ENCODE measurements around the gene ENDOU.

Gene ENDOU, protein sequence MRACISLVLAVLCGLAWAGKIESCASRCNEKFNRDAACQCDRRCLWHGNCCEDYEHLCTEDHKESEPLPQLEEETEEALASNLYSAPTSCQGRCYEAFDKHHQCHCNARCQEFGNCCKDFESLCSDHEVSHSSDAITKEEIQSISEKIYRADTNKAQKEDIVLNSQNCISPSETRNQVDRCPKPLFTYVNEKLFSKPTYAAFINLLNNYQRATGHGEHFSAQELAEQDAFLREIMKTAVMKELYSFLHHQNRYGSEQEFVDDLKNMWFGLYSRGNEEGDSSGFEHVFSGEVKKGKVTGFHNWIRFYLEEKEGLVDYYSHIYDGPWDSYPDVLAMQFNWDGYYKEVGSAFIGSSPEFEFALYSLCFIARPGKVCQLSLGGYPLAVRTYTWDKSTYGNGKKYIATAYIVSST

DNA sequence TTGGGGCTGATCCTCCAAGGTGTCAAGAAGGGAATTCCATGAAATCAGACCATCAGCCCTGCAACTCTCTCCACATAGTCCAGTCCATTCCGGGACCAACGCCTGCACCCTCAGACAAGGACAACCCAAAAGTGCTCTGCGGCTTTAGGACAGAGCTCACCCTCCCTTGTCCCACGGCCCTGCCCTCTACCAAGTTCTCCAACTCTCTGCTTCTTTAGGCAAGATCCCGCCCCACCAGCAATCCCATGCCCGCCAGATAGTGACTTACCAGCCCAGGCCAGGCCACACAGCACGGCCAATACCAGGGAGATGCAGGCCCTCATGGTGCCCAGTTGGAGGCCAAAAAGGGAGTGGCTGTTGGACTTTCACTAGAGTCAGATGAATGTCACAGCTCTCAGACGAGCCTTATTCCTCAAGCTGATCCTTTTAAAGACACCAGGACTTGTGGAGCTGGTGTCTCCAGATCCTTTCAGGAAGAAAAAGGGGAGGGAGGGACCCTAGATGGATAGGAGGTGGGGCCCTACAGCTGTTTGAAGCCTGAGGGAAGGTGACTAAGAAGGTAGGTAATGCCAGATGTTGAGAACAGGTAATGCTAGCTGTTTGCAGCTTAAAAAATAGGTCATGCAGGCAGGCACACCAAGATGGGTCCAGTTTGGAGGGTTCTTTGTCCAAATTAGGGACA, at the start of gene ENDOU:
Gene ENDOU (minus strand): TSS at position 400 of the 682 bp plus-strand sequence. CDS start 77 bp downstream, at position 323.
- no peak for DNase-seq

DNA sequence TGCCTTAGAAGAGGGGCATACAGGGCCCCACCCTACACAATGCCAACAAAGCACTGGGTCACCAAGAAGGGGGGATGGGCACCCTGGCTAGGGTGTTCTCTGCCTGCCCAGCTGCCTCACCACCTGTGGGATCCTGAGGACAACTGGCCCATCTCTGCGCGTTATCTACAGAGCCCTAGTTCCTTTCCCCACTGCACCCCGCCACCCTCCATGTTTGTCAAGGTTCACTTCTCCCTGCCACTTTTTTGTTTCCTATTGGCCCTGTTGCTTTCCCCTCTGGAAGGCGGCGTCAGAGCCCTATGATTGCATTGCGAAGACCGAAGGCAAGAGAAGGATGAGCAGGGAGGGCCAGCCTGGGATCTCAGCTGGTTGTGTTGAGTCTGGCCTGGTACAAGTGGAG, 49.4 kb upstream of the ENDOU start:
- DNase-seq, result no peak

DNA sequence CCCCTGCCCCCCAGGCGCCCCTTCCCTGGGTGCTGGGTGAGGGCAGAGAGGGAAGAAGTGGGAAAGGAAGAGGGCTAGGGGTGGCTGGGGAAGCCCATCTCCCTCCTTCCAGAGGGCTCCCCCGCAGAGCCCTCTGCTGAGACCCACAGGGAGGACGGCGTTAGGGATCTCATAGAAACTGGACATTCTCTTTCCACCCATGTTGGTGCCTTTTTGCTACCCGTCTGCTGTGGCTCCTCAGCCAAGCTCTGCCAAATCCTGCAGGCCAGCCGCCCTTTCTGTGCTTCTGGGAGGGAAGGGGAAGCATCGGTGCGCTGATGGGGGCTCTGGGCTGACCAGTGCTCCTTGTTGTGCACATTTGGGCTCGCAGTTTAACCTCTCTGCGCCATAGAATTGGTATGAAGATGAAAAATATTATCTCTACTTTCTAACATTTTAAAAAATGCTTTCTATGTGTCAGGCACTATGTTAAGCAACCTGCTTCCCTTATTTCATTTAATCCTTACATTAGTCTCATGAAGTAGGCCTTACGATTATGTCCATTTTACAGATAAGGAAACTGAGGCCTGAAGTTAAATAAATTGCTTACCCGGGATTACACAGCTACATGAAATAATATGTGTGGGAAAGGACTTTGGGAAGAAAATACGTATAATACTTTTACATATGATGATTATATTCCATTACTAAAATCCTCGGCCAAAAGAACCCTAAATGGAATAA, 48.7 kb upstream of the ENDOU start:
- DNase-seq, result no peak

DNA sequence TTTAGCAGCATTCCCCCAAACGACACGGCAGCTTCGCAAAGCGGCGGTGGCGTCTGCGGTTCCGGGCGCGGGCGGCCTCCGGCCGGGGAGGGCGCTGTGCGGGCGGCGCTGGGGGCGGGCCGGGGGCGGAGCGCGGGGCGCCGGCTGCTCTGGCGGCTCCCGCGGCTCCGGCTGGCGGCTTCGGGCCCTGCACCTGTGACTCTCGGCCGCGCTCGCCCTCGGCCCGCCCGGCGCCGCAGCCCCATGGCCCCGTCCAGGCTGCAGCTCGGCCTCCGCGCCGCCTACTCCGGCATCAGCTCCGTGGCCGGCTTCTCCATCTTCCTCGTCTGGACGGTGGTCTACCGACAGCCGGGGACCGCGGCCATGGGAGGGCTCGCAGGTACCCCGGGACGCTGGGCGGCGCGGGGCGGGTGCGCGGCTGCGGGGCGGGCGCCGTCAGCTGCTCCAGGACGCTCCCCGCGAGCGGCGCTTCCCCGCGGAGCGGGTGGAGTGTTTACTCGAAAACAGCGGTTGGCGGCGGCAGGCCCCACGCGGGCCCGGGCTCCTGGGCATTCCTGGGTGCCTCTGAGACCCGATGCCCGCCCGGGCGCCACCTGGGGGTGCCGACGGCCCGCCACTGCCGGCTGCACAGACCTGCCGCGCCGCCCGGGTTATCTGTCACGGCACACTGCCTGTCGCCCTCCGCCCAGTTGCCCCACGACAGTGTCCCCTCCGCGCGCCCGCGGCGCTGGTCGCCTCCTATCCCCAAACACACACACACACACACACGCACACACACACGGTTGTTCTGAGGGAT, 48.0 kb upstream of the ENDOU start, which contains the start of gene SLC48A1:
Gene SLC48A1 (plus strand): TSS at position 177 of the 796 bp plus-strand sequence. CDS start 67 bp downstream, at position 244.
- DNase-seq, result peak; percentile 27 to 77 (median 48)

DNA sequence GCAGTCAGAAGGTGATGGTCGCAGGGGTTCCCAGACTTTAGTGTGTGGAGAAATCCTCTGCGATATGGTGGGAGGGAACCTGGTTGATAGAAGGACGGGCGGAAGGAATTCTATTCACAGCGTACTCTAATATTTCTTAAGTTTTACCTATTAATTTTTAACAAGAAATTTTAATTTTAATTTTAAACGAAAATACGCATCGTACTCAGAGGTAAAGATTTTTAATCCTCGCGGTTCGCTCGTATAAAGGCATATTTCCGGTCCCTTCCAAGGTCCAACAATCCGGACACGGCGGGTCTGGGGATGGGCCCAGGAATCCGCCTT, 47.4 kb upstream of the ENDOU start:
- no peak for DNase-seq

DNA sequence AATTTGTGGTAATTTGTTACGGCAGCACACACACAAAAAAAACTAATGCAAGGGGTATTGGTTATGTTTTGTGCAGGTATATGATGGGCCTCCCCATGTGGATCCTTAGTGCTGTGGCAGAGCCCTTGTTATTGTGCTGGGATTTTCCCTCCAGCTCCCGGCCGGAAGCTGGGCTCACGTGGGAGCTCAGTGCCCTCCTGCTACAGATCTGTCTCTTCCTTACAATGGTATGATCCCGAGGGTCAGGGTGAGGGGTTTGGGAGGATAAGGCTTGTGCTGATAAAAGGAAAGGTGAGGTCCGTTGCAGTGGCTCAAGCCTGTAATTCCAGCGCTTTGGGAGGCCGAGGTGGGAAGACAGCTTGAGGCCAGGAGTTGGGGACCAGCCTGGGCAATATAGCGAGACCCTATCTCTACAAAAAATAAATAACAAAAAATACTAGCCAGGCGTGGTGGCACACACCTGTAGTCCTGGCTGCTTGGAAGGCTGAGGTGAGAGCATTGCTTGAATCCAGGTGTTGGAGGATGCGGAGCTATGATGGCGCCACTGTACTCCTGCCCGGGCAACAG, 46.9 kb upstream of the ENDOU start:
- DNase-seq, result no peak

DNA sequence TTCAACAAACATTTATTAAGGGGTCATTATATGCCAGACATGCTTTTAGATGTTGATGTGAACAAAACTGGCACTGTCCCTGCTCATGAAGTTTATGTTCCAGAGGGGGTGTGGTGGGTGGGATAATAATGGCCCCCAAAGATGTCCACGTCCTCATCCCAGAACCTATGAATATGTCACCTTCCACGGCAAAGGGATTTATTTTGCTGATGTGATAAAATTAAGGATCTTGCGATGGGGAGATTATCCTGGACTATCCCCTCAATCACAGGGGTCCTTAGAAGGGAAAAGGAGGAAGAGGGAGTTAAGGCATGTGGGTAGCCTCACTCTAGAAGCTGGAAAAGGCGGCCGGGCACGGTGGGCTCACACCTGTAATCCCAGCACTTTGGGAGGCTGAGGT, 46.0 kb upstream of the ENDOU start:
- DNase-seq, result no peak

DNA sequence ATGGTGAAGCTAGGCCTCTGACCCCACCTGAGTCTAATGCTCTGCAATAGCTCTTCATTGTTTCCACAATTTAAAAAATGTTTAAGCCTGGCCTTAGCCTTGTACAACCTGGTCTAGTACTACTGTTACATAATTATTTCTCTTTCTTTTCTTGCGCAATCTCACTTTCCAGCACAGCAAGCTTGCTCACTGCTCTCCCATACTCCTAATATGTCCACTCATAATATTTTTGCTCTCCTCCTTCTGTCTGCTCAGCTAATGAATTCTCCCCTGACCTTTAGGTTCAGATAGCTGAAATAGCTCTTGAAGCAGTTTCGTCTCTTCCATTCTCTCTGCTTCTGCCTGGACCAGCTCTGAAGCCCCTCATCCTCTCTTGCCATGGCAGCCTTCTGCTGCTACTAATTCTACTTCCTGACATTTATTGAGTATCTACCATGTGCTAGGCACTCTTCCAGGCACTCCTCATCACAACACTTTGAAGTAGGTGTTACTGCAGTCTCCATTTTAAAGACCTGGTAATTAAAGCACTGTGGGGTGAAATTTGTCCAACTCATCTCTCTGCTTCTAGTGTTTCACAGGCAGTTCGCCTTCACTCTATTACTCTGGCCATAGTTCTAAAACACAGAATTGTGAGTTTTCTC, 44.9 kb upstream of the ENDOU start:
- DNase-seq, result no peak

DNA sequence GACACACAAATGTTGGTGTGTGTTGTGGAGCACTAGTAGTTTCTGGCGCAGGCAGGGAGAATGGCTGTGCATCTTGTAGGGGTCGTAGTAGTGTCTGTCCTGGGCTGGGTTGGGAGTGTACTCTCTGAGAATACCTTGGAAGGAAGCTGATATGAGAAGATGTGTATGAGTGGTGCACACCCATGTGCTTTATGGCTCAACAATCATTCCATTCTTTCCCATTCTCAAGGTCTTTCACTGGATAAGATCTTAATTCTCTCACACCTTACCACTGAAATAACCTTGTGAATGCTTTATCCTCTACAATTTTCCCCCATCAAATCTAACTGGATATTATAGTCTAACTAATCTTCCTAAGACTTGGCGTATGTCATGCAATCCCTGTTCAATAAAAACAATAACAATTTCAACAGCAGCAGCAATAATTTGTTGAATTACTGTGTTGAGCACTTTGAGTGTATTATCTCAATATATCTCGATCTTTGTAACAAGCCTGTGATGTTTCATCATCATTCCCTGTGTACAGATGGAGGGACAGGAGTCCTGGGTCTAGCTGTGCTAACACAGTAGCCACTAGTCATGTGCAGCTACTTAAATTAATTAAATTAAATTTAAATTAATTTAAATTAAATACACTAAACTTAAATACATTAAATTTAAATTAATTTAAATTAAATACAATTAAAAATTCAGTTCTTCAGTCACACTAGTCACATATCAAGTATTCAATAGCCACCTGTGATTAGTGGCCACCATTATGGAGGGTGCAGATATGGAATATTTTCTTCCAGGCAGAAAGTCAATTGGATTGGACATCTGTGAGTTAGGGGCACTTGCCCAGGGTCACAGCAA, 44.2 kb upstream of the ENDOU start:
- no peak for DNase-seq

DNA sequence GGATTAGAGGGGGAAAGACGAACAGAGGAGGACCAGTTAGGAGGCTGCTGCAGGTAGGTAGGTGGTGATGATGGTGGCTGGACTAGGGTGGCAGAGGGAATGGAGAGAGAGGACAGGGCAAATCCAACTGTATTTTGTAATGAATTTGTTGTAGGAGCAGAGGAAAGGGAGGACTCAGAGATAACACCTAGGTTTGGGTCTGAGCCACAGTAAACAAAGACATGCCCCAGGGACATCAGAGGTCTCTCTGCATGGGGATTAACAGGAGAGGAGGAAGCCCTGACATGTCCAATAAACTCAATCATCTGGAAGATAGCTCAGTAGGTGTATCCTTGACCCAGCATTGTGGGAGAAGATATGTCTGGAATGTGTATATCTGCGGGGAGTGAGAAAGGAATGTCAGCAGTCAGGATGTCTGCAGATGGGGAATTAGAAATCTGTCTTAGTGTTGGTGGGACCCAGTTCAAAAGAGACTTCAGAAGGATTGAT, 43.1 kb upstream of the ENDOU start:
- DNase-seq, result no peak

DNA sequence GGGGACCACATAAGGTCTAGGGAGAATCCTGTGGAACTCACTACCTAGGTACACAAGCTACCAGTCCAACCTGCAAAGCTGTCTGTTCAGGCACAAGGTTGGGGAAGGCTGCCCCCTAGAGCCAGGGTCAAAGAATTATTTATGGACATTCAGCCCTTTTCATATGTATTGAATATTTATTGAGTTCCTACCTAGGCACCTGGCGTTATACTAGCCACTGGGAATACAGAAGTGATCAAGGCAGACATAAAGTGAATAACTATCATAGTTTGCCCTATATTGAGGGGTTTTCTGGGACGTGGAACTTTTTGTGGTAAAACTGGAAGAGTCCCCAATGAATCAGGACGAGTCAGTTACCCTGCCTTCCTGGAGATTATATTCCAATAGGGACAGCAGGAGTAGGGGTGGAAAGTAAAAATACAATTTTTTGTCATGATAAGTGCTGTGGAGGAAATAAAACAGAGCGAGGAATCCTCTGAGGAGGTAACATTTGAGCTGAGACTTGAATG, 42.0 kb upstream of the ENDOU start:
- DNase-seq, result peak in 3 of 4 experiments; percentile 19 to 60 (median 35)

DNA sequence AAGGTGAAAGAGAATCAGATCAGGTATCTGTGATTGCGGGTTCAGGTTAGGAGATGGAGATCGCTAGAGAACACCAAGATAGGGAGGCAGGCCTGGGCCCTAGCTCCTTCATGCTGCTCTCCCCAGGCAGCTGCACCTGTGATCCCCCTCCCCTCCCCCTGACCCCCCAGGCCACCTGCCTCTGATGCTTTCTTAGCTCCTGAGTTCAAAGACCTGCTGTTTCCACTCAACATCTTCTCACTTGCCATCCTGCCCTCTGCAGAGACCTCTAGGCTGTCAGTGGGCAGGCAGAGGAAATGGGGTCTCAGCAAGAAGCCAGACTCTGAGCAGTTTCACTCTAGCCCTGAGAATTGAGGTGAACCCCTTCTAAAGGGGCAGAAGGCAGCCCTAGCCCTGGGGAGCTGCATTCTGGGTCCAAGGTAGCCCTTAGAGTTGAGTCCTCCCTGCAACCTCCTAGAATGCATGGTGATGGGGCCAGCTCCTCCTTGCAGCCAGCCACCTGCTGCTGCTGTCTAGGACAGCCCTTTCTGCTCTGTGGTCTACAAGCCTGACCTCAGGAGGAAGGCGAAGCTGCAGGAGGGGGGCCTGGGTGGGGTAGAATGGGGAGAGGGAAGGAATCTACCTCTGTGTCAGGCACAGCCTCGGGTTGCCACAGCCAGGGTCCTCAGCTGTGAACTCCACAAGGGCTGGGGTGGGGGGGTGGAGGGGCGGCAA, 41.4 kb upstream of the ENDOU start:
- DNase-seq, result no peak

DNA sequence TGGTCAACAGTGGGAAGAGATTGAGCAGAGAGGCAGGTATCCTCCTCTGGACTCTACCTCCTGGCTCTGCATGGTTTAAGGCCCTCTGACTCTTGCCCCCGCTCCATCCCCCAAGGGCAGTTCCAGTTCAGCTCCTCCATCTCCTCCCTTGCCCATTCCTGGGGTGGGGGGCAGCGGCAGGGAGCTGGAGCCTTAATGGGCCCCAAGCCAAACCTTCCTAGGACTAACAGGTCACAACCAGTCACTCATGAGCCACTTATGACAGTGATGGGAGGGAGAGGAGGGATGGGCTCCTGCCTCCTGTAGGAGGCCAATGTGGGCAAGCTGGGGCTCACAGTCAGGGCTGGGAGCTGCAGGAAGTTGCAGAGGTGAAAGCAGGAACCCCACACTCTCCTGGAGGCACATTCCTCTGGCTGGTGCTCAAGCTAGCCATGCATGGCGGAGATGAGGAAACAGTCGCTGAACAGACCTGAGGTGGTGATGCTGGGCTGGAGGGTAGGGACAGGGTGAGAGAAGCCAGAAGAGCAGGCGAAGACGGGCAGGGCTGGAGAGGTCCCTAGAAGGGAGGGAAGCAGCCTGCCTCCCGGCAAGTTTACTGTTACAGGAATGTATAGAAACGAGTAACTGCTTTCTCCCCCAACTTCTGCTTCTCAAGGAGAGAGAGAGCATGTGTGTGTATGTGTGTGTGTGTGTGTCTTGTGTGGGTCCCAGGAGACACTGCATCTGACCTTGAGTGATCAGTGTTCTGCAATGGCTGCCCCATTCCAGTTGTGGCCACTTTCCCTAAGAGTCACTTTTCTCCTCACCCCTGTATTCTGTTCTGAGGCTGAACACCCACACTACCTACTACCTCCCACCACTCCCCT, 38.4 kb upstream of the ENDOU start:
- no peak for DNase-seq

DNA sequence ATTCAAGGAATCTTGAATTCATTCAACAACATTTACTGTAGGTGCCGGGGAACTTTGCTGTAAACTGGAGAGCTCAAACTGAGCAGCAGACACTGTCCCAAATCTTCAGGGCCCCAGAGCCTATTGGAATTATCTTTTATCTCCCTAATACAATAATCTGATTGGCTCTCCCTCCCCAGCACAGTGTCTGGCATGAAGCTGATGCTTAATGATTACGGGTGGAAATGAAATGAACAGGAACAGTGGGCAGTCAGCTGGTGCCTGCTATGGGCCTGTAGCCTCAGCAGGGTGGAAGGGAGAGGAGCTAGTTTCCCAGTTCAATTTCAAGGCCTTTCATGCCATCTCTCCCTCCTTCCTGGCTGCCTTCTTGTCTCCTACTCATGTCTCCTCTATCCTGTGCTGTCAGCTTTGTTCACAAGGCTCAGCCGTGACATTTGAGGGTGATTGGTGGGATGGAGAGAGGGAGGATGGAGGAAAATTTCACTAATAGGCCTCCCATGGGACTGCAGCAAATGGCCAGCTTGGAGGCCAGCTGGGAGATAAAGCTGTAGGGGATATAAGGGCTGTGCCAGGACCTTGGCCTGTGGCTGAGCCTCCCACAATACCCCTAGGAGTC, 37.7 kb upstream of the ENDOU start:
- DNase-seq, result no peak

DNA sequence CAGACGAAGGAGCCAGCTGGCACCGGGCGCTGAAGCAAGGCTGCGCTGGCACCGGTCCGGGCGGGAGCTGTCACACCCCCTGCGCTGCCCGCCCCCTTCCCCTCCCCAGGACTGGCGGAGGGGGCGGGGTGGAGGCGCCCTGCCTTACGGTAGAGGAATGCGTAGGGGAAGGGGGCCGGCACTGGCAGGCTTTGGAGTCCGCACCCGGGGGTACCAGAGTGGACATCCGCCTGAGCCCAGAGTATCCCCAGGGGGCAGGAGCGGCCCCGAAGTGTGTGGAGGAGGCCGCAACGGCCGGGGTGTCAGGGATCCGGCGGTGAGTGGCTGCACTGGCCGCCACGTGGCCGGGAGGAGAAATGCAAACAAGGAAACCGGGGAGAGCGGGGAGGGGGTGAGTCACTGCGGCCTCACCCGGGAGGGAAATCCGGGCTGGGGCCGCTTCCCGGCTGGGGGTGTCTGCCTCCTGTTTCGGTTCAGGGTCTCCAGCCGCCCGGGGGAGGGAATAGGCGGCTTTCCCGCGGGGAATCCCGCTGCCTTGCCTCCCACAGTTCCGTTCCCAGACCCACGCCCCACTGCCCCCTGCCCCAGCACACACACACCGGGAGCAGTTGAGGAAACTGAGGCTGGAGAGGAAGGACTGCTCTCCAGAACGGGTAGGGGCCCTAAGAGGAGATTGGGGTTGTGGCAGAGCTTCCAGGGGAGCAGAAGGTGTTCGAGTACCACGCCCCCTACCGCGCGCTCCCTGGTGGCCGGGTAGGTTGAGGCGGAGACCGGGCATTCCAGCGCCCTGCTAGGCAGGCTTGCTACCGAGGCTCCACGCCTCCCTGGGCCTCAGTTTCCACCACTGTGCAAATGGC, 33.8 kb upstream of the ENDOU start, which contains the start of gene RAPGEF3:
Gene RAPGEF3 (minus strand): TSS at position 47 of the 857 bp plus-strand sequence. CDS start 324 bp downstream, outside the sequence.
- DNase-seq, result peak in 3 of 4 experiments; percentile 14 to 63 (median 26)

DNA sequence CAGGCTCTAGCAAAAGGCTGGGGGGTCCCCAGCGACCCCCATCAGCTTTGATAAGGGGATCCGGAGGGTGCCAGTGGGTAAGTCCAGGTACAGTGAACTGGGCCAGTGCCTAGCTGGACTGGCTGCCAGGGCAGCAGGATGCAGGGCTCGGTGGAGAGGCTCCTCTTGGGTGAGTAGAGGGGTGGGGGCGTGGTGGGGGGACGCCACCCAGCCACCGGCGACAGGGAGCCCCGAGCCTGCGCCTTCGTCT, 33.2 kb upstream of the ENDOU start:
- DNase-seq, result no peak

DNA sequence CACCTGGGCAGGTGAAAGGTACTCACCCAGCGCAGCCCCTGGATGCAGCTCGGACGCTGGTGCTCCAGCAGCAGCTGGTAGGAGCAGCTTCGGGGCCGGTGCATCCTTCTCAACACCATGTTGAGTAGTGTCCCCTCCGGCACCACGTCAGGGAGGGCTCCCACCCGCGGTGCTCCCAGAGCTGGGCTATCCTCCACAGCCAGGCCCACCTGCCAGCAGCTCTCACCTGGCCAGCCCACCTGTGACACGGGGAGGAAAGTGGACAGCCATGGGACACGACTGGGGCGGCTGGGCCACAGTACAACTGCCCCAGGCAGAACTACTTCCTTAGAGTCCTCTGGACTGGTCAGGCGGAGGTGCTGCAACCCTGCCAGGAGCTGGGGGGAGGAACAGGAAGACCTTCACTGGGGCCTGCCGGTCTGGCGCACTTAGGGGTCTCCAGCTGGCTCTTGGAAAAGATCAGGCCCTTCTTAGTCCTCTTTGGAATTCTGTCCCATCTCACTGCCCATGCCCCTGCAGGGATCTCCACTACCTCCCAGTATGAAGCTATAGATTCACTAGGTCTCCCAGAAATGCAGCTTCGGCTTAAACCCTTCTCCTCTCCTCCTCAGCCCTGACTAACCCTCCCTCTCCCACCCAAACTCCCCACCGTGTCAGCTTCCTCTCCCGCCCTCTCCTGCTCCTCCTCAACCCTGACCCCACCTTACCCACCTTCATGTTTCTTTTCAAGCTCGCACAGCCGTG, 32.7 kb upstream of the ENDOU start:
- no peak for DNase-seq

Measured in activated naive CD4-positive, alpha-beta T cell (primary cell).